RPMI7951 (cell line): Measurements from ENCODE around the gene ADGRV1. TPM values are rescaled to one million over a fixed set of nuclear protein-coding genes. Genes with fewer than 3 reads are reported as not detected.

ENCODE experiments used
- DNase-seq: peaks from one replicate; pipeline ENCODE4 v3.0.0-alpha.2; 2012; ENCODE audit warnings: low read depth
- total RNA-seq: library from RNA; depleted of rRNA; stranded (reverse); fragments of >200 nt; shearing (Covaris generic); gene quantifications from 2 replicates; pipeline ENCODE4 v1.2.3, GENCODE V29; 2014; rRNA removed

Gene ADGRV1, protein sequence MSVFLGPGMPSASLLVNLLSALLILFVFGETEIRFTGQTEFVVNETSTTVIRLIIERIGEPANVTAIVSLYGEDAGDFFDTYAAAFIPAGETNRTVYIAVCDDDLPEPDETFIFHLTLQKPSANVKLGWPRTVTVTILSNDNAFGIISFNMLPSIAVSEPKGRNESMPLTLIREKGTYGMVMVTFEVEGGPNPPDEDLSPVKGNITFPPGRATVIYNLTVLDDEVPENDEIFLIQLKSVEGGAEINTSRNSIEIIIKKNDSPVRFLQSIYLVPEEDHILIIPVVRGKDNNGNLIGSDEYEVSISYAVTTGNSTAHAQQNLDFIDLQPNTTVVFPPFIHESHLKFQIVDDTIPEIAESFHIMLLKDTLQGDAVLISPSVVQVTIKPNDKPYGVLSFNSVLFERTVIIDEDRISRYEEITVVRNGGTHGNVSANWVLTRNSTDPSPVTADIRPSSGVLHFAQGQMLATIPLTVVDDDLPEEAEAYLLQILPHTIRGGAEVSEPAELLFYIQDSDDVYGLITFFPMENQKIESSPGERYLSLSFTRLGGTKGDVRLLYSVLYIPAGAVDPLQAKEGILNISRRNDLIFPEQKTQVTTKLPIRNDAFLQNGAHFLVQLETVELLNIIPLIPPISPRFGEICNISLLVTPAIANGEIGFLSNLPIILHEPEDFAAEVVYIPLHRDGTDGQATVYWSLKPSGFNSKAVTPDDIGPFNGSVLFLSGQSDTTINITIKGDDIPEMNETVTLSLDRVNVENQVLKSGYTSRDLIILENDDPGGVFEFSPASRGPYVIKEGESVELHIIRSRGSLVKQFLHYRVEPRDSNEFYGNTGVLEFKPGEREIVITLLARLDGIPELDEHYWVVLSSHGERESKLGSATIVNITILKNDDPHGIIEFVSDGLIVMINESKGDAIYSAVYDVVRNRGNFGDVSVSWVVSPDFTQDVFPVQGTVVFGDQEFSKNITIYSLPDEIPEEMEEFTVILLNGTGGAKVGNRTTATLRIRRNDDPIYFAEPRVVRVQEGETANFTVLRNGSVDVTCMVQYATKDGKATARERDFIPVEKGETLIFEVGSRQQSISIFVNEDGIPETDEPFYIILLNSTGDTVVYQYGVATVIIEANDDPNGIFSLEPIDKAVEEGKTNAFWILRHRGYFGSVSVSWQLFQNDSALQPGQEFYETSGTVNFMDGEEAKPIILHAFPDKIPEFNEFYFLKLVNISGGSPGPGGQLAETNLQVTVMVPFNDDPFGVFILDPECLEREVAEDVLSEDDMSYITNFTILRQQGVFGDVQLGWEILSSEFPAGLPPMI (N-terminal part only)
- 0.49 and 0.84 TPM in 2 replicates for total RNA-seq

- peak; percentile 41 for DNase-seq
Measured at GRCh38 chr5:90558344-90559192, at the start of gene ADGRV1. Gene ADGRV1 (plus strand): TSS chr5:90558797. CDS start chr5:90558896, 99 bp downstream.

DNA sequence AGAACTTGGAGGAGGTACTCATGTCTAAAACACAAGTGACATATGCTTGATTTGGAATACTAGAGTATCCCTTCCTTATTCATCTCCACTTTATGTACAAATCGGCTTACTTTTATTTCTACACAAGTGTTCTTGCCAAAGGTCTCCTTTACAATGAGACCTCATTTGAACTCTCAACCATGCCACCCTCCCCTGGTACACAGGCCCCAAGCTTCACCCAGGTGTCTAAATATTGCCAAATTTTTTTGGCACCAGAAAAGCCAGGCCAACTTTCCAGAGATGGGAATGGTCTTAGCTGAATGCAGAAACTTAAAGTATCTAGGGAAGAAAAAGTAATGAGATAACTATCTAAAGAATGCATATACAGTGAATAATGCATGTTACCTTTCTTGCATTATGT is 48.2 kb upstream of the ADGRV1 start:
- DNase-seq: no peak

DNA sequence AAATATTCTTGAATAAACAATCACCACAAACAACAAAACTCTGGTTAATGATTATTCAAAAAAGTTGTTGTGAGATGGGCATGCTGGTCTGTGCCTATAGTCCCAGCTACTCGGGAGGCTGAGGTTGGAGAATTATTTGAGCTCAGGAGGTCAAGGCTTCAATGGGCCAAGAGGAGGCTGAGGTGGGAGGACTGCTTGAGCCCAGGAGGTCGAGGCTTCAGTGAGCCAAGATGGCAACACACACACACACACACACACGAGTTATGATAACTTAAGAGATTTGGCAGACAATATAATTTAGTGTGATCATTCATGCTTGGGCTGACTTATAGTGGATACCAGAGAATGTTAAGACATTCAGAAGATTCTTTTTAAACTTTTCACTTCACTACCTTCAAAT is 44.1 kb upstream of the ADGRV1 start:
- DNase-seq: no peak

- DNase-seq: peak; percentile 25
Measured at GRCh38 chr5:90518661-90519060, 39.9 kb upstream of the ADGRV1 start.

- no peak for DNase-seq
Measured at GRCh38 chr5:90519081-90519480, 39.5 kb upstream of the ADGRV1 start.

- DNase-seq: peak; percentile 3
Measured at GRCh38 chr5:90528601-90529193, 29.9 kb upstream of the ADGRV1 start.

DNA sequence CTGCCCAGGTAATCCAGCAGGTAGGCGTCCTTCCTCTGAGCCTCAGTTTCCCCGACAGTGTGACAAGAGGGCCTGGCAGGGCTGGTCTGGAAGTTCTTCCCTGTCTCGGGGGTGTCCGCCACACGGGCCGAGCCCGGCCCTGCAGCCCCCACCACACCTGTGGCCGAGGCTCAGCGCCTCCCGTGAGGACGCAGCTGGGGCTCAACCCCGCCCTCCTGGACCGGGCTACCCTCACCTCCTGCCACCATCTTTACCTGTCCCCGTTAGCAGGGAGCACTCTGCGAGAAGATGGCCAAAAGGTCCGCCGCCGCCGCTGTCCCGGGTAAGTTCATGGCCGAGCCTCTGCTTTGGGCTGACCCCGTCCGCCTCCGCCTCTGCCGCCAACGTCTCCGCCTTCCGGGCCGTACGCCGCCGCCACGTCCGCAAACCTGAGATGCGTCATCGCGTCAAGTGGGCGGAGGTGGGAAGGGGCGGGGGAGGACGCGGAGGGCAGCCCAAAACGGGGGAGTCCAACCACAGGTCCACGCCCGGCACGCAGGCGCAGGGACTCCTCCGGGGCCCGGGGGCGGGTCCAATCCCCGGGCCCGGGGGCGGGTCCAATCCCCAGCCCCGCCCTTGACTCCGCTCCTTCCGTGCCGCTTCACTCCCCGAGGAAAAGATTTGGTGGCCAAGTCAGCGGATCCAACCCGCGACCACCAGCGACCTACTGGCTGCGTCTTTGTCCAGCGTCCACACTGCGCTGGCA is 29.2 kb upstream of the ADGRV1 start, which contains the start of gene LYSMD3:
LYSMD3 (minus strand) TSS at position 391 of the 745 bp plus-strand sequence. CDS start 4,295 bp downstream, outside the sequence.
- peak; percentile 94 for DNase-seq

DNA sequence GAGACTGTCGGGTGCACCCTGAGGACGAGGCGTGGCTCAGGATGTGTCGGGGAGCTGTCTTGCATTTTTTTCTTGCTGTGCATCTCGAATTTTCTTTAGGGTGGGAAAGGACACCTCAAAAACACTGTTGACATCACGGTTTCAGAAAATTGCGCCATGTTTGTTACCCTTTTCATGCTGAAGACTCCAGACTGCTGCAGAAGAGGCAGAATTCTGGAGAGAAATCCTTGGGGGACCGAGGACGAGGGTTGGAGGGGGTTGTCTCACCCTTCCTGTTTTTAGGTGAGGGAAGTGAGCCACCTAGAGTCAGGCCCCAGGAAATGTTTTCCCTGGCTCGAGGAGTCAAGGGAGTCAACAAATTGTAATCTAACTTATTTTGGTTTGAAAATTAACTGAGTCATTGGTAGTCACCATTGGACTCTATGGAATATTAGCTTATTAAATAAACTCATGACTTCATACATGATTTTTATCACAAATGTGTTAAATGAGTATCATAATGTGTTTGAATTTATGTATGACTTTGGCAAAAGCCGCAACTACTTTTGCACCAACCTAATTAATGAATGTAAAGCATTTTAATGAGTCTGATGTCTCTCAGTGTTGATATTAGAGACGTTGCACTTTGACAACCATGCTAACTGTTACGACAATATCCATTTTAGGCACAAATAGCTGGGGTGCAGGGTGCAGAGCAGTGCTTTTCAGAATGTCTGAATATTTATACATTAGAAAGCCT is 28.5 kb upstream of the ADGRV1 start:
- DNase-seq: peak; percentile 75

DNA sequence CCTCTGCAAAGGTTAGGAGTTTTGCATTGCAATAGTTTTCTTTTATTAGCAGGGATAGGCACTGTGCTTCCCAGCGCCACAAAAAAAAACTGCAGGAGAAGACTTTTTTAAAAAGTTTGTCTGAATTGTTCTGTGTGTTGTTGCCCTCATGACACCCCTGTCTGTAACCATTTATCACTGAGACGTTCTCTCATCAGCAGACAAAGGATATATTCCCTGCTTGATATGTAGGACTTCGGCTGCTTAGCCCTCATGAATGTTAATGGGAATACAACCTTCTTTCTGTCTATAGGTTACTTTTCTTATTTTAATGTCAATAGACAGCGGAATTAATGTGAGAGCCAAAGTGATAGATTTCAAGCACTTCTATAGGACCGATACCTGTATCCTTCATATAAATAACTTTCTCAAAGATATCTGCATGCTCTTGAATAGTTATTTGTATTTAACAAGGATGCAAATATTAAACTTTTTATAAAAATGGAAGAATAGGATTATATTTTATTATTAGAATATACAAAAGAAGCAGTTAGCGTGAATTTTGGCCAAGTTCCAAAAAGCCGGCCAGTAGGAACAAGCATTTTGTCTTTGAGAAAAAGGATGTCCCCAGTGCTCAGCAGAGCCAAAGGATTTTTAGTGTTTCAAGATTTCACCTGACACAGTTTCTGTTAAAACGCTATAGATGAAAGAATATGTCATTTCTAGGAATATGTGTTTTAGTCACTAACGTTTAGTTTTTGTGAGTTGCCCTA is 27.7 kb upstream of the ADGRV1 start:
- peak; percentile 8 for DNase-seq

GRCh38 chr5:90533794-90534193 is 24.8 kb upstream of the ADGRV1 start:
- no peak for DNase-seq

GRCh38 chr5:90534922-90535321 is 23.7 kb upstream of the ADGRV1 start:
- DNase-seq: no peak

DNA sequence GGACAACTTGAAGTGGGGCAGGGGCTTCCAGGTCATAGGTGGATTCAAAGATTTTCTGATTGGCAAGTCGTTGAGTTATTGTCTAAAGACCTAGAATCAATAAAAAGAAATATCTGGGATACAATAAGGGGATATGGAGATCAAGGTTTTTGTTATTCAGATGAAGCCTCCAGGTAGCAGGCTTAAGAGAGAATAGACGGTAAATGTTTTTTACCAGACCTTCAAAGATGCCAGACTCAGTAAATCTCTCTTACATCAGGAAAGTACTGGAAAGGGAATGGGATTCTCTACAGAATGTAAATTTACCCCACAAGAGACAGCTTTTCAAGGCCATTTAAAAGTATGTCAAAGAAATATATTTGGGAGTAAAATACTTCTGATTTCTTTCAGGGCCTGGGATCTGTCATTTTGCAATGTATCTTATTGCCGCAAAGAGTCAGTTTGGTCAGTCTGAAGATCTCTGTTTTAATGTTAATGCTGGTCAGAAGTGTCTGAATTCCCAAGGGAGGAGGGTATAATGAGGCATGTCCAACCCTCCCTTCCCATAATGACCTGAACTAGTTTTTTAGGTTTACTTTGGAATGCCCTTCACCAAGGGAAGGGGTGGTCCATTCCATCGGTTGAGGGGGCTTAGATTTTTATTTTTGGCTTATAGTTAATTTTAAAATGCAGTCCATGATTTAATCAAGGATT is 15.6 kb upstream of the ADGRV1 start:
- no peak for DNase-seq

DNA sequence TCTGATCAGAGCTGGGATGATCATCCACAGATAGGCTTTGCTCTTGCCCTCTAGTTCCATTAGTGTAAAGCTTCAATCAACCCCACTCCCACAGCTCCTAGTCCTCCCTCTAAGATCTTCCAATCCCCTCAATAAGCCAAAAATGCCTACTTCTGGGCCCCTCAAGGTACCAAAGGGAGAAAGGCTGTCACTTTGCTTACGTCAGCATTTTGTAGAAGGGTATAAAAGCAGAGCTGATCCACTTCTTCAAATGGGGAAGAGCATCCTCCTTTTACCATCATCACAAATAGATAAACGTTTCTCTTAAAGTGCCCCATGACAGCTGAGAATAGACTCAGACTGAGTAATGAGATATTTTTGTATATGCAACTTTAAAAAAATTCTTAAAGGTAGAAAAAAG is 13.1 kb upstream of the ADGRV1 start:
- no peak for DNase-seq

- DNase-seq: no peak
Measured at GRCh38 chr5:90546216-90546837, 12.3 kb upstream of the ADGRV1 start.

DNA sequence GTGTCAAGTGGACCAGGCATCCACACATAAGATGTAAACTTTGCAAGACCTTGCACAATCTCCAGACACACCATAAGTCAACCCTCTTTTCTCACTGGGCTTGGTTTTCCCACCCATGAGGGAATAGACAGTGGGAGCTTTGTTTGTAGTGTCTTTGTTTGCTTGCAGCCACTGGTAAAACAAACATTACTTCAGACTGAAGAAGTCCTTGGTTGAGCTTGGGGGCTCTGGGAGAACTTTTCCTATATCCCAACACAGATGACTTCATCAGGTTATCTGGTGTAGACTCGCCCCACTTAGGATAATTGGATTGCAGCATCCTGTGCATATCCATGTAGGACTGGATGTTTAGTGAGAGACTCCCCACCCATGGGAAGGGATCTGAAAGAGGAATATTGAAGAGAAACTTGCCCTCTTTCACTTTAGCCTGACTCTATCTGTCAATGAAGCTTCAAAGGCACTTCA is 11.5 kb upstream of the ADGRV1 start:
- DNase-seq: peak; percentile 6

DNA sequence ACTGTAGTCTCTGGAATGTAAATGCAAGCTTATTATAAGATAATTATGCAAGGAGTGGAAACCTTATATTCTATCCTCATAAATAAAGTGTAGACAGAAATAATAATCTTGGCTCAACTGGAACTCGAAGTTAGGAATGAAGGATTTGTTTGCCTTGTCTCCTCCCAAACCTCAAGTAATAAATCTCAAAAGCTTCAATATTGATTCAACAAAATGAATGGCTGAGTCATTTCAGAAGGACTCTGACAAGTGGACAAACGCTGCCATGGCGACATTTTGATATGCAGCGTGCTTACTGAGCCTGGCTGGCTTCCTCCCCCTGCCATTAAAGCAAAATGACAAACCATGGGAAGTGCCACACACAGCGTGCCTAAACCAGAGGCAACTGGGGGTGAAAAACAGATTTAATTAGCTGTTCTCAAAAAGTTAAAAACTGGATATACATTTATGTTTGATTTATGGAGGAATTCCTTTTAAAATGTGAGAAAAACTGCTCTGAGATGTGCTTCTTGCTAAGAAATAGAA is 10.5 kb upstream of the ADGRV1 start:
- peak; percentile 26 for DNase-seq

DNA sequence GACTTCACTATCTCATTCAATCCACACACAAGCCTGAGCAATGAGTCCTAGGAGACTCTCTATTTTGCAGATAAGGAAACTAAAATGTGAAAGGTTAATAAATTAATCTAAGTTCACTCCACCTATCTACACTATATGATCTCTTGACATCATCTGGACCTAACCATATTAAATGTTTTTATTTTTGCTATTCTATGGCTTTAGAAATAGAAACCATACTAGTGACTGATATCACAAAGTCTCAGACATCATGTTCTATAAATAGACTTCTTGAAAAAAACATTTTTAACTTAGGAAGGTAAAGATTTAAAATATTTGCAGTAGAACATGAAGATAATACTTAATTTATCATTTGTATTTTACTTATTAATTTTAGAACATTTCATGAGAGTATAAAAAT is 9.4 kb upstream of the ADGRV1 start:
- no peak for DNase-seq
